Osteoblast (primary cell): ENCODE measurements around the gene AOX1. TPM values are rescaled to one million over a fixed set of nuclear protein-coding genes. Genes with fewer than 3 reads are reported as not detected.

Experiments
- DNase-seq: peaks from one replicate; pipeline ENCODE4 v3.0.0; 2011; ENCODE audit warnings: low spot score, mixed read lengths; ENCODE audit not compliant: insufficient read length; ENCODE audit errors: missing footprints
- H2AFZ ChIP-seq: 2 replicates; pipeline ENCODE4 v1.6.0; 2011; ENCODE audit warnings: mild to moderate bottlenecking, low read length
- H3K27ac ChIP-seq: 2 replicates; pipeline ENCODE4 v1.5.1; 2011; ENCODE audit warnings: mild to moderate bottlenecking, low read depth, low read length, moderate library complexity
- H3K27me3 ChIP-seq: 2 replicates; pipeline ENCODE4 v1.6.0; 2012; ENCODE audit warnings: mild to moderate bottlenecking, control low read depth, inconsistent platforms, low read length, moderate library complexity; ENCODE audit not compliant: insufficient read depth
- H3K36me3 ChIP-seq: 2 replicates; pipeline ENCODE4 v1.5.1; 2011; ENCODE audit warnings: mild to moderate bottlenecking, low read length, control low read depth, moderate library complexity; ENCODE audit not compliant: insufficient read depth
- H3K4me1 ChIP-seq: 2 replicates; pipeline ENCODE4 v1.5.1; 2011; ENCODE audit warnings: mild to moderate bottlenecking, low read length, control low read depth, moderate library complexity; ENCODE audit not compliant: insufficient read depth
- H3K4me2 ChIP-seq: 2 replicates; pipeline ENCODE4 v1.6.0; 2011; ENCODE audit warnings: mild to moderate bottlenecking, low read length; ENCODE audit not compliant: insufficient read depth
- H3K4me3 ChIP-seq: fragments of 200-600 bp; sonication (generic); 3 replicates; pipeline ENCODE4 v1.5.1; 2012; ENCODE audit warnings: mild to moderate bottlenecking, low read length, inconsistent platforms; ENCODE audit not compliant: insufficient read depth
- H3K79me2 ChIP-seq: 2 replicates; pipeline ENCODE4 v1.6.0; 2012; ENCODE audit warnings: mild to moderate bottlenecking, low read length, control low read depth, inconsistent platforms; ENCODE audit not compliant: insufficient read depth
- H3K9me3 ChIP-seq: 2 replicates; pipeline ENCODE4 v1.5.1; 2011; ENCODE audit warnings: low read depth, low read length, control low read depth
- H4K20me1 ChIP-seq: 2 replicates; pipeline ENCODE4 v1.6.0; 2012; ENCODE audit warnings: mild to moderate bottlenecking, low read length, control low read depth; ENCODE audit not compliant: insufficient read depth
- CTCF ChIP-seq: IDR thresholded peaks from 2 replicates; pipeline ENCODE4 v1.5.1; 2011; ENCODE audit warnings: mild to moderate bottlenecking, low read depth, low read length, moderate library complexity; ENCODE audit errors: extremely low read depth
- total RNA-seq: library from RNA; depleted of rRNA; stranded (reverse); fragments of >200 nt; gene quantifications from 2 replicates; pipeline ENCODE4 v1.2.3, GENCODE V29; 2012

AOX1 gene
- total RNA-seq, 1 donor = 76.4 TPM

- Histone ChIP-seq H4K20me1 (no peaks in the 10 kb centered on the region), H3K4me2 (no peak overlapping the region), H3K79me2 (no peaks in the 10 kb centered on the region), H3K4me3 (no peak overlapping the region), H3K9me3 (no peaks in the 10 kb centered on the region), H3K27ac (no peak overlapping the region), H2AFZ (no peak overlapping the region), H3K4me1 (peaks cover 7% of the 10 kb centered on the region), H3K36me3 (no peaks in the 10 kb centered on the region), H3K27me3 (no peaks in the 10 kb centered on the region)
- TF ChIP-seq CTCF = no peak
- DNase-seq = no peak
Measured at GRCh38 chr2:200673191-200673590, 87.4 kb downstream of the AOX1 start.

- Histone ChIP-seq H3K79me2 (no peaks in the 10 kb centered on the region), H3K4me1 (peaks cover 13% of the 10 kb centered on the region), H3K9me3 (no peaks in the 10 kb centered on the region), H3K27me3 (no peaks in the 10 kb centered on the region), H3K36me3 (no peaks in the 10 kb centered on the region), H3K4me2 (no peak overlapping the region), H2AFZ (no peak overlapping the region), H3K4me3 (no peak overlapping the region), H4K20me1 (no peaks in the 10 kb centered on the region), H3K27ac (no peak overlapping the region)
- DNase-seq = no peak
- TF ChIP-seq CTCF = no peak
Measured at GRCh38 chr2:200674837-200675236, 89.0 kb downstream of the AOX1 start.

GRCh38 chr2:200677171-200677570 lies 91.4 kb downstream of the AOX1 start:
- Histone ChIP-seq H2AFZ (no peak overlapping the region), H3K4me1 (peaks cover 13% of the 10 kb centered on the region), H3K4me3 (no peak overlapping the region), H3K27me3 (no peaks in the 10 kb centered on the region), H4K20me1 (no peaks in the 10 kb centered on the region), H3K9me3 (no peaks in the 10 kb centered on the region), H3K27ac (no peak overlapping the region), H3K79me2 (no peaks in the 10 kb centered on the region), H3K4me2 (no peak overlapping the region), H3K36me3 (no peaks in the 10 kb centered on the region)
- DNase-seq = no peak
- no peak for TF ChIP-seq CTCF

- Histone ChIP-seq H3K4me2 (peak overlapping the region; percentile 58), H2AFZ (peak overlapping the region; percentile 71), H3K4me3 (peak overlapping the region; percentile 15), H4K20me1 (no peaks in the 10 kb centered on the region), H3K27me3 (no peaks in the 10 kb centered on the region), H3K4me1 (peaks cover 13% of the 10 kb centered on the region), H3K36me3 (no peaks in the 10 kb centered on the region), H3K27ac (peak overlapping the region; percentile 23), H3K79me2 (no peaks in the 10 kb centered on the region), H3K9me3 (no peaks in the 10 kb centered on the region)
- no peak for TF ChIP-seq CTCF
- DNase-seq = no peak
Measured at GRCh38 chr2:200677721-200678532, 92.1 kb downstream of the AOX1 start.
